AG08396 (cell line): ENCODE measurements around the gene TGFB1I1.
"Not testable (repeated sequence)": the region's sequence is repeated elsewhere in the genome, so short reads cannot be mapped to it uniquely, and the experiment has no call there.

ENCODE experiments used
- DNase-seq: peaks from one replicate; pipeline ENCODE4 v3.0.0; 2012; ENCODE audit warnings: low spot score, mixed read lengths

The TGFB1I1 gene

DNA sequence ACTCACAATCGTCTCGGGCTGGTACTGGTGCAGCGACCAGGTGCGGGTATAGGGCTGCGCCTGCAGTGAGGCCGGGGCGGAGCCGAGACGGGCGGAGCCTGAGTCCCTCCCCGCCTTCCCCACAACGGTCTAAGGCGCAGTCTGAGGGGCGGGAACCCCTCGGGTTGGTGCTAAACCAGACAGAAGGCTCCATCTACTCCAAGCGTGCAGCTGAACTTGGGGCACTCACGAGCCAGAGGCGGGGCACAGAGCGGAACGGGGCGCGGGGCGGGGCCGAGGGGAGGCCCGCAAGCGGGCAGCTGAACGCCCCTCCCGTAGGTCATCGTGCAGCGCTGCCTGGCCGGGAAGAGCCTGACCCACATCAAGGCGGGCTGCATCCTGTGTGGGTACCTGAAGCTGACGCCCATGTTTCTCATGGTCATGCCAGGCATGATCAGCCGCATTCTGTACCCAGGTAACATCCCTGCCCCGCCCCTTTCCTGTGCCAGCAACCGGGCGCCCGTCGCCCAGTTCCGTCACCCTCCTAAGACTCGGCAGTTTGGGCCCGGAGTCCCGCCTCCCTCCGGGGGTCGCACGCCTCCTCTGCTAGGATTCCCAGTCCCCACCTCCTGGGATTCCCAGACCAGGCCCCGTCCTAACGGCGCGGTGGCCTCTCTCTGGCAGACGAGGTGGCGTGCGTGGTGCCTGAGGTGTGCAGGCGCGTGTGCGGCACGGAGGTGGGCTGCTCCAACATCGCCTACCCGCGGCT is 15.9 kb downstream of the TGFB1I1 start:
- DNase-seq, result peak; percentile 77

GRCh38 chr16:31488468-31489297 is 16.7 kb downstream of the TGFB1I1 start:
- no peak for DNase-seq

DNA sequence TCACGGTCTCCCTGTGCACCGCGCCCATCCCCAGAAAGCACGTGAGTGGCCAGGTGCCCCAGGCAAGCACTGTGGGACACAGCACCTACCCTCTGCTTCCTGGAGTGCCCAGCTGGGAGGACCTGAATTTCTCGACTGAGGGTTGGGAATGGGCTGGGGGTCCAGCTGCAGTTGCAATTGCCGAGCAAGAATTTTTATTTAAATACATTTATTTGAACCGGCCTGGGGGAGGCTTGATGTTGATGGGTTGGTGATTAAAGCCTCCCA is 17.3 kb downstream of the TGFB1I1 start:
- no peak for DNase-seq

GRCh38 chr16:31489616-31490584 is 17.9 kb downstream of the TGFB1I1 start:
- DNase-seq, result no peak

DNA sequence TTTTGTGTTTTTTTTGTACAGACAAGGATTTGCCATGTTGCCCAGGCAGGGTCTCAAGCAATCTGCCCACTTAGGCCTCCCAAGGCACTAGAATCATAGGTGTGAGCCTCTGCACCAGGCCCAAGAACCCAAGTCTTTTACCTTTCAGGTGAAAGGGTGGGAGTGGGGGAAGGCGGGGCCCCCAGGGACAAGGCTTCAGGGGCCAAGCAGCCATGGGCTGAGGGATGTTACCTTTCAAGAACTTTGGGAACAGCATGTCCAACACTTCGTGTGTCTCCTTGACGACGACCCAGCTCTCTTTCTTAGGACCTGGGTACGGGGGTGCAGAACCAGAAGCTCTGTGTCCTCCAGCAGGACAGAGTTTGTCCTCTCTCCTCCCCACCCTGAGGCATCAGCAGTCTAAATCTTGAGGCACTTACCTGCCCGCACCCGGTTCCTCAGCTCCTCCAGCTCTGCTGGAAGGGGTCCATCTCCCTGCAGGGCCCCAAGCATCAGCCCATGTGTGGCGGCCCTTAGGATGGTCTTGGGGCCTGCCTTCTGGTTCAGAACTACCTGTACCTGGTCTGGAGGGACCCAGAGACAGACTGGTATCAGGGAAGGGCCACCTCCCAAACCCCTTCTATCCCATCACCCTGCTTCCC is 19.9 kb downstream of the TGFB1I1 start:
- no peak for DNase-seq

GRCh38 chr16:31493506-31494125 is 21.7 kb downstream of the TGFB1I1 start:
- DNase-seq, result no peak

- DNase-seq, result no peak
These were observed 24.7 kb downstream of the TGFB1I1 start for GRCh38 chr16:31496670-31497069.

- DNase-seq, result no peak
These were observed 26.5 kb downstream of the TGFB1I1 start for GRCh38 chr16:31498493-31498892.

GRCh38 chr16:31499928-31500327 is 28.0 kb downstream of the TGFB1I1 start:
- no peak for DNase-seq

- no peak for DNase-seq
These were observed 29.4 kb downstream of the TGFB1I1 start for GRCh38 chr16:31501226-31501965.

- no peak for DNase-seq
These were observed 30.0 kb downstream of the TGFB1I1 start for GRCh38 chr16:31501966-31502348.

DNA sequence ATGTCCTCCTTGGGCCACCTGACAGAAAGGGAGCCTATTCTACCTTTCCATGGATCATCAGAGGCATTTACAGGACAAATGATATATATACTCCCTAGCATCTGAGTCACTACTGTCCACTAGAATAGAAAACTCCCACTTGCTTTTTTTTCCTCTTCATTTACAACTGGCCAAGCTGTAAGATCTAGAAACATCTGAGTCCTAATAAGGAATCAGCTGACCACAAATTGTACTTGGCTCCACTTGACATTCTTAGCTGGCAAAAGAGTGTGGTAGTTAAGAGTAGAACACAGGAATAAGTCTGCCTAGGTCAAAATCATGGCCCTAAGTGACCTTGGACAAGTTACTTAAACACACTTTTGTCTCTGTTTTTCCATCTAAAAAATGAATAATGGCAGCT is 31.0 kb downstream of the TGFB1I1 start:
- DNase-seq, result no peak

GRCh38 chr16:31503555-31503954 is 31.6 kb downstream of the TGFB1I1 start:
- not testable (repeated sequence) for DNase-seq

DNA sequence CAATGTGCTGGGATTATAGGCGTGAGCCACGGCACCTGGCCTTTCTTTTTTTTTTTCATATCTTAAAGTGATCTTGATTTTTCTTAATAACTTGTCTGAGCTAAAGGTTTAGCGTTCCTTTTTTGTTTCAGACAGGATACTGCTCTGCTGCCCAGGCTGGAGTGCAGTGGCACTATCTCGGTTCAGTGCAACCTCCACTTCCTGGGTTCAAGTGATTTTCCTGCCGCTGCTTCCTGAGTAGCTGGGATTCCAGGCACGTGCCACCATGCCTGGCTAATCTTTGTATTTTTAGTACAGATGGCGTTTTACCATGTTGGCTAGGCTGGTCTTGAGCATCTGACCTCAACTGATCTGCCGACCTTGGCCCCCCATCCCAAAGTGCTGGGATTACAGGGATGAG is 32.2 kb downstream of the TGFB1I1 start:
- DNase-seq, result no peak

DNA sequence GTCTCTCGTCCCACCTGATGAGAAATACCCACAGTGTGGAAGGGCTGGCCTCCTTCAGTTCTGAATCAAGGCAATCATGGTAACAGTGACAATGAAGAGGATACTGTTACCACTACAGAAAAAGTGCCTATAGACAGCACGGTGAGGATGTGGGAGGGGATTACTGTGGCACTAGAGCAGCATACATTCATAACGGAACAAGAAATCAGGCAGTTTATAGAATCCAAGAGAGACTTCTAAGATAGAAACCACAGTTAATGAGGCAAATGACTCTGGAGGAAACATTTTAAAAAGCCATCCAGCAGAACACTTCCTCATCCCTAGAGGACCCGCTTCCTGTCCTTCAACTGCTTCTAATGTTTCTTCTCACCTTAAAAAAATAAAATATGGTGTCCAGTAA is 33.5 kb downstream of the TGFB1I1 start:
- no peak for DNase-seq

DNA sequence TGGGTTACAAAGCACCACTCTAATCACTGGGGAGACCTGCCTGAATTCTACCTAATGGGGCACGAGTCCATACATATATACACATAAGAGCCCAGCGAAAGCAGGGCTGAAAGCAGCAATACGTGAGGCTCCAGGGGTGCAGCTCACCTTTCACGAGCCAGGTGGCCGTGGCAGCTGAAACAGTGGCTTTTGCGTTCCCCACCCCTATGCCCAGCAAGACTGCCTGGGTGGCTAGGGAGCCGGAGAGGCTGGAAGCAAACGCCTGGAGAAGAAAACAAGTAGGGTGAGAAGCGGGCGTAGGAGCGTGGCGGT is 35.6 kb downstream of the TGFB1I1 start:
- no peak for DNase-seq

DNA sequence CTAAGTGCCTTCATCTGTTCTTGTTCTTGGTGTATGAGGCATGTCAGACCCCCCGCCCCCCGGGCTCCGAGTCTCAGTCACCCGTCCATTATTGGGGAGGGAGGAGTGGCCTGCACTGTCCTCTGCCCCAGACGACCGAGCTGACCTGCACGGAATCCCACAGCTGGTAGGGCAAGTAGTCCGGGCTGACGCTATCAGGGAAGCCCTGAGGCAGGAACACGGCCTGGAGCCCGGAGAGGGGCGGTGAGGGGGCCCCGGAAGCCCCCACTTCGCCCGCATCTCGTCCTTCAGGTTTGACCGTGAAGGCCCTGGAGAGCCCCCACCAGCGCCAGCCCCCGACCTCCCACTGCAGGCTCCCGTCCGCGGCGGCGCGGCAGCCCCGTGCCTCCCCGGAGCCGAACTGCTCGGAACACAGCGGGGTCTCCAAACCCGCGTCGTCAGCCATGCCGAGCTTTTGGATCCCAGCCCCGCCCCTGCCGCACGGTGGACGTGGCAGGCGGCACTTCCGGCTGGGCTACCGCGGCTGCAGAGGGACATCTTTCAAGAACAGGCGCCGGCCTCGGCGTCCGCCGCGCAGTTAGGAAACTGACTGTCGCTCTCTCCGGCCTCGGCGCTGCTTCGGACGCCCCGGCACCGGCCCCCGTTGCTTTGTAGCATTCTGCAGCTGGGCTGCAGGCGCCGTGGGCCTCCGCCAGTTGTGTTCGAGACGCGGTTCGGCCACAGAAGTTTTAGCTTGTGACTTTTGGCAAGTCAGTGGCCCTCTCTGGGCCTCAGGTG is 36.2 kb downstream of the TGFB1I1 start, which contains the start of gene RUSF1:
RUSF1 (minus strand) TSS at position 463 of the 777 bp plus-strand sequence; CDS start at position 445, 18 bp downstream.
- peak; percentile 88 for DNase-seq

DNA sequence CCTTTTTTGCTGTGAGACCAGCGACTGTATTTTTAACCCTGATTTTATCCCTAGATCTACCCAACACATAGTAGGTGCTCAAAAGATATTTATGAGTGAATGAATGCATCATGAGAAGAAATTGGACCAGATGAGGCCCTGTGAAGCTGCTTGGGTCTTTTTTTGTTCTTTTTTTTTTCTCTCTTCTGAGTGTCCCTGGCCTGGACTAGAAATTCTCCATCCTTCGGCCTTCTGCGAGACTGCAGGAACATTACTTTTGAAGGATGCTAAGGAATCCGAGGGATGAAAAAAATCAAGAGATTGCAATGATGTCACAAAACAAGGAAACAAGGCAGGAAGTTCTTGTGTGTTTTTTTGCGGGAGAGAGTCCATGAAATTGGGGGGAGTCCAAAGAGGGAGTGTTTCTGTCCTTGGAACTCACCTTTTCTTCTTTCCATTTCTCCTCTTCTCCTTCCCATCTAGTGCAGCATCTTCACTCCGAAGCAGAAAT is 36.8 kb downstream of the TGFB1I1 start:
- DNase-seq, result peak; percentile 39

- DNase-seq, result peak; percentile 44
These were observed 41.2 kb downstream of the TGFB1I1 start for GRCh38 chr16:31513126-31513525.

DNA sequence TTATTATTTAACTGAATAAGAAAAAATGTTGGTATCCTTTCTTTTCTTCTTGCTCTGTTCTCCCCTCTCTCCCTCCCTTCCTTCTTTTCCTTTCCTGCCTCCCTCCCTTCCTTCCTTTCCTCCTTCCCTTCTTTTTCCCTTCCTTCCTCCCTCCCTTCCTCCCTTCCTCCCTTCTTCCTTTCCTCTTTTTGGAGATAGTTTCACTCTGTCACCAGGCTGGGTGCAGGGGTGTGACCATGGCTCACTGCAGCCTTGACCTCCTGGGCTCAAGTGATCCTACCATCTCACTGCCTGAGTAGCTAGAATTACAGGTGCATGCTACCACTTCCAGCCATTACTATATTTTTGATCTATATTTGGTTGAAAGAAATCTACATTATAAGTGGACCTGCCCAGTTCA is 41.9 kb downstream of the TGFB1I1 start:
- DNase-seq, result no peak
